Spinal cord (tissue), 10 donors: ENCODE results near the gene QPCTL. TPM values are rescaled to one million over a fixed set of nuclear protein-coding genes. Genes with fewer than 3 reads are reported as not detected.

Experiments
- DNase-seq, 6 donors: peaks; one replicate each; pipeline versions ENCODE4 v3.0.0 to v3.0.0-alpha.2; 2013 to 2015; ENCODE audit warnings: low spot score in 6 of 6, low read depth in 4 of 6
- H3K27ac ChIP-seq: one replicate; pipeline ENCODE4 v1.5.1; 2013; ENCODE audit warnings: low read depth, low read length, control low read depth
- H3K27me3 ChIP-seq: one replicate; pipeline ENCODE4 v1.6.1; 2013; ENCODE audit warnings: low read length; ENCODE audit not compliant: control insufficient read depth, insufficient read depth
- H3K36me3 ChIP-seq: one replicate; pipeline ENCODE4 v1.6.1; 2013; ENCODE audit warnings: low read length; ENCODE audit not compliant: control insufficient read depth, insufficient read depth
- H3K4me1 ChIP-seq: one replicate; pipeline ENCODE4 v1.6.1; 2013; ENCODE audit warnings: low read length; ENCODE audit not compliant: control insufficient read depth, insufficient read depth
- H3K4me3 ChIP-seq: one replicate; pipeline ENCODE4 v1.5.1; 2013; ENCODE audit warnings: low read depth, low read length, control low read depth
- H3K9me3 ChIP-seq: one replicate; pipeline ENCODE4 v1.6.1; 2013; ENCODE audit warnings: low read length; ENCODE audit not compliant: control insufficient read depth, insufficient read depth
- WGBS: methylation state at CpG from one replicate; pipeline ENCODE4 v1.1.5; 2013; ENCODE audit warnings: missing lambda C conversion rate; ENCODE audit not compliant: insufficient coverage; 5-methylcytosine and 5-hydroxymethylcytosine counted together
- long read RNA-seq, 4 donors: transcript quantifications; one replicate each; lab custom pipeline, GENCODE V29; 2026
- polyA plus RNA-seq, 2 donors: library from polyadenylated mRNA; unstranded; fragments of 120-200 nt; gene quantifications; one replicate each; pipeline ENCODE4 v1.2.1, GENCODE V29; 2013; ENCODE audit not compliant: insufficient read length in 2 of 2
- total RNA-seq, 2 donors: library from RNA; depleted of rRNA in 1 of 2; stranded (reverse); fragments of 120-200 nt in 1 of 2; fragments of >200 nt in 1 of 2; gene quantifications; one replicate each; pipeline versions ENCODE4 v1.2.3 to v1.2.4, GENCODE V29; 2013 to 2014
- donor health status: healthy.

QPCTL gene
- total RNA-seq, result 1 to 10 TPM; 4.3 to 5.2 TPM
- polyA plus RNA-seq, result 10 to 100 TPM; 11.6 to 16.8 TPM
- long read RNA-seq, donor 1, result 0 reads
- long read RNA-seq, donor 2, result 0 reads
- long read RNA-seq, donor 3, result 0 reads
- long read RNA-seq, donor 4, partial matches to known transcripts, result 0 of 1 reads
- long read RNA-seq, donor 4, other reads (novel, unspliced or antisense), result 0 of 1 reads

DNA sequence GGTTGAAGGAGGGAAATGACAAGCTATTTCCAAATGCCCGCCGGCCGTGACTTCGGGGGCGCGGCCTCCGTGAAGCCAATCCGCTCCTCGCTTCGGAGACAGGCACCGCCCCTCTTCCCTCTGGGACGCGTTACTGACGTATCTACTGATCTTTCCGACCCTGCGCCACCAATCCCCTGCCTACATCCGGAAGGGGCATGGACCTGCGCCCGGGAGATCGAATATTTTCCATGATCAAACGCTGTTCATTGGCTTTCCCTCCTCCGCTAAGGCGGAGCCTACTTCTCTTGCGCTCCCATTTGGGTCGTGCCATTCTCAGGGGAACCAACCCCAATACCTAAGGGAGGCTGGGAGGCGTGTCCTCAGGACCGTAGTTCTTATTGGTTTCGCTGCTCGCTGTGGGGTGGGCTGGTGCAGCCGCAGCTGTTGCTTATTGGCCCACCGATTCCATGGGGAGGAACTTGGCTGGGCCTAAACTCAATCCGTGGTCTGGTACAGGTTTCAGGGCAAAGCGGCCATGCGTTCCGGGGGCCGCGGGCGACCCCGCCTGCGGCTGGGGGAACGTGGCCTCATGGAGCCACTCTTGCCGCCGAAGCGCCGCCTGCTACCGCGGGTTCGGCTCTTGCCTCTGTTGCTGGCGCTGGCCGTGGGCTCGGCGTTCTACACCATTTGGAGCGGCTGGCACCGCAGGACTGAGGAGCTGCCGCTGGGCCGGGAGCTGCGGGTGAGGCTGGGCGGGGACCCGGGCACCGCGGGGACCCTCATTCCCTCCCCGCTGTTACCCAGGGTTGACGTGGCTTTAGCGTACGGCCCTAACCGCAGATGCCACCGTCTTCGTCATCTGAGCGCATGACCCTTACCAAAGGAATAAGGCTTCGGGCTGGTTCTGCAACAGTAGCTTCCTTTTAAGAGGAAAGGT, at the start of gene QPCTL:
QPCTL (plus strand) TSS at position 480 of the 919 bp plus-strand sequence; CDS start at position 518, 38 bp downstream.
- peaks cover 18% of the 10 kb centered on the region for H3K4me1 ChIP-seq
- no peaks in the 10 kb centered on the region for H3K9me3 ChIP-seq
- no peaks in the 10 kb centered on the region for H3K27me3 ChIP-seq
- H3K4me3 ChIP-seq, result peak within 1 kb of the TSS; percentile 69
- WGBS, result under 1% methylated on average over 68 of the region's 70 CpGs
- DNase-seq, result peak; percentile 97 to 100 (median 99)
- H3K36me3 ChIP-seq, result peaks cover 39% of the 10 kb centered on the region
- peak within 1 kb of the TSS; percentile 98 for H3K27ac ChIP-seq

DNA sequence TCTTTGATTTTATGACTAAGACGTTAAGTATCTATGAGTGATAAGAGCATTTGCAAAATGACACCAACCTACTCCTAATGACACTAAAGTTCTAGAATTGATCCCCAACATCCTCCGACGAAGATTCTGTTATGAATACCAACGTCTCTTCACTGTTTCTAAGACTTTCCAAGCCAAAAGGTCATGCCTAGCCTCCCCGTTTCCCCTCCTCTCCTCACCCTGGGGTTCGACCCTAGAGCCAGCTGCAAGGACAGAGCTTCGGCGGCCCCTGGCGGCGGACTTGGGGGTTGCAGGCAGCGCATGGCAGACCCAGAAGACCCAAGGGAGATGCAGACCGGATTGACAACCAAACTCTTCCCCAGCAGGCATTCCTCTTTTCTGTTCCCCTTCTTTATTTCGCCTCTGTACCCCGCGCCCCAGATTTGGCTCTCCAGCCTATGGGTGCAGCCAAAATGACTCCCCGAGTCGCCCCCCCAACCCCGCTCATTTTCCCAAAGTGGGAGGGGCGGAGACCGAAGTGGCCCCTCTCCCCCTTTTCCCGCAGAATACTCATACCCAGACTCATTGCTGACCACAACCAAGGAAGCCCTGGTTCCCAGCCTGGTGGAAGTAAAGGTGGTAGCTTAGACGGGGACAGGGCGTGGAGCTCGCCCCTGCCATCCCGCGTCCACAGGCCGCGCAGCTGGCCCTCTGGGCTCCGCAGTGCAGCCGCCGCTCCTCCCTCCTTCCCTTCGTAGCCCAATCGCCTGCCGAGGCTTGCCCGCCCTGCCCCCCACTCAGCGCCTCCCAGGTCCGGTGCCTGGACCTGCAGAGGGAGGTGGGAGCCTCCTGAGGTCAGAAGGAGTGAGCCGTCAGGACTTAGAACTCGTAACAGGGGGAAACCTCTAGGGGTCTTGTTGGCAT, 49.2 kb upstream of the QPCTL start:
- H3K36me3 ChIP-seq, result peaks cover 32% of the 10 kb centered on the region
- no peak overlapping the region for H3K27ac ChIP-seq
- H3K27me3 ChIP-seq, result peaks cover 2% of the 10 kb centered on the region
- 2% methylated on average over 30 of the region's 39 CpGs for WGBS
- H3K4me3 ChIP-seq, result peak overlapping the region; percentile 32
- peaks cover 63% of the 10 kb centered on the region for H3K4me1 ChIP-seq
- peak; percentile 51 to 95 (median 73) for DNase-seq
- no peaks in the 10 kb centered on the region for H3K9me3 ChIP-seq

DNA sequence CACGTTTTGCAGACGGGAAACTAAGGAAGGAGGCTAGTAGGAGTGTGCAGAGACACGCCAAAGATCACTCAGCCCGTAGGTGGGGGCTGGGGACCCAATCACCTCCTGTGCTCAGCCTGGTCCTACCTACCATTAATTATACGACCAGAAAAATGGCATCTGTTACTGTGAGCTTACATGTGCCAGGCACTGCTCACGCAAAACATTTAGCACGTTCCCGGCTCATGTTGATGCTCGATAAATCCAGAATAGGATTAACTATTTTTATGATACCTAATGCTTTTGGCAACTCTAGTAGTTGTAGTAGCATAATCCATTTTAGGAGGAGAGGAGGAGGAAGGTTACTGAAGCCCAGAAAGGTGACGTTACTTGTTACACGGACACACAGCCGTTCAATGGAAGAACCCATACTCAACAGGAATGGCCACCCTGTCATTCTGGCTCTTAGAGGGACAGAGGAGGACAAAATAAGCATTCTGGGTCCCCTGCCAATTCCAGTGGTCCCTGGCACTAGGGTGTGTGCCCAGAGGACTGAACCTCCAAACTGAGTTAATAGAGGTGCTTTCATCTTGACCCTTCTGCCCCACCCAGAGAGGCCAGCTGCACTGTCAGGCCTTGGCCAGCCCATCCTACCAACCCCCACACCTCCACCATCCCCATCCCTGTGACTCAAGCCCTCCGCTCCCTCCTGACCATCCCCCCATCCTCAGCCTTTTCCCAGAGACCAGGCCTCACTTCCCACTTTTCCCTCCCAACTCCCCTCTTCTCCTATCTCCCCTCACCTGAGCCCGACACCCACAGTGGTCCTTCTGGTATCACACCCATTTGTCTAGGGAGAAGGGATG, 48.3 kb upstream of the QPCTL start:
- no peaks in the 10 kb centered on the region for H3K9me3 ChIP-seq
- peak in 1 of 6 donors; percentile 6 for DNase-seq
- H3K27me3 ChIP-seq, result peaks cover 2% of the 10 kb centered on the region
- peaks cover 55% of the 10 kb centered on the region for H3K4me1 ChIP-seq
- 21% methylated on average over 6 of the region's 14 CpGs for WGBS
- H3K4me3 ChIP-seq, result peak overlapping the region; percentile 45
- H3K27ac ChIP-seq, result peak overlapping the region; percentile 69
- H3K36me3 ChIP-seq, result peaks cover 28% of the 10 kb centered on the region

DNA sequence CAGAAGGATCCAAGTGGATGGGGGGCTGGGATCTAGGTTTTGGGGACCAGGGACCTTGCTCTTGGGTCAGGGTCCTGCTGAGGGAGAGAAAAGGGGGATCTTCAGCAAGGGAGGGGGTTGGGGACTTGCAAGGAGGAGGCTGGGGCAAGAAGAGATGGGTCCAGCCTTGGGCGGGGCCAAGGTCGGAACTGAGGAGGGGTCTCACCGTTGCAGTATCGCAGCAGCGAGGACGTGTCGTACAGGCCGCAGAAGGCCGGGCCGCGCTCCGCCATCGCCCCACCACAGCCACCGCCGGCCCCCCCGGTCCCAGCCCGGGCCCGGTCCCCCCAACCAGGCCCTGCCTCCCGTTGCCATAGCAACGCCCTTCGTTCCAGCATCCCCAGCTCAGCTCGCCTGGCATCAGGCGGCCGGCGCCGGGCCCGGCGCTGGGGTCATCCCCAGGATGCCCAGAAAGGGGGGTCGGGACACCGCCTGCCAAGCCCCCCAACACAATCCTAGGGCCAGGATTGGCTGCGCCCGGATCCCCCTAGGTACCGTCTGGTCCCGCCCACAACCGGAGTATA, 47.3 kb upstream of the QPCTL start:
- Histone ChIP-seq H3K9me3 (no peaks in the 10 kb centered on the region), H3K4me3 (peak overlapping the region; percentile 45), H3K27me3 (peaks cover 2% of the 10 kb centered on the region), H3K36me3 (peaks cover 19% of the 10 kb centered on the region), H3K27ac (peak overlapping the region; percentile 69), H3K4me1 (peaks cover 54% of the 10 kb centered on the region)
- 1% methylated on average over 32 of the region's 35 CpGs for WGBS
- no peak for DNase-seq

DNA sequence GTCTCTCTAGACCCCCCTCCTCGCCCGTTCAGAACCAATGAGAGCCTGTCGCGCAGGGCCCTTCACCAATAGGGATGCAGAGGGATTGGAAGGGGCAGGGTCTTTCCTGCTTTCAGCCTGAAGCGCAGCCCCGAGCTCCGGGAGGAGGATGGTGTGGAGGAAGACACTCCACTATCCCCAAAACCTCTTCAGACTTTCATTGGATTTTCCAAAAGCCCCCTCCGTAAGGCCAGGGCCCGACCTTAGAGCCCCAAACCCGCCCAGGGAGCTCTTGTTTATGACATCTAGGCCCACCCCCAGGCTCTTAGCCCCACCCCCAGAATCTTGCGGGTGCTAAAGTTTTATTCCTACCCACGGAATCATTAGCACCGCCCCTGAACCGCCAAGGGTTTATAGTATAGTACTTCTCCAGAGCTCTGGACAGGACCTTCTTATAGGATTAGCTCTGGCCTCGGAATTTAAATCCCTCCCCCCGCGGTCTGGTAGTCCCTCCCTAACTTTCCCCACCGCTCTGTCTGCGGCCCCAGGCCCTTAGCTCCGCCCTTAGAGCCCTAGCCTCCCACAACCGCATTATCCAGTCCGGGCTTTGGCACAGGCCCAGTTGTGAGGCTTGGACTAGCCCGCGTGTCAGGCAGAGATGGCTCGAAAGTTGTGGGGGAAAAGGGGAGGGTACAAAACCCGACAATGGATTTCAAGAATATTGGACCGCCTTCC, 46.7 kb upstream of the QPCTL start:
- peaks cover 13% of the 10 kb centered on the region for H3K36me3 ChIP-seq
- H3K9me3 ChIP-seq, result no peaks in the 10 kb centered on the region
- WGBS, result 0% methylated on average over 12 of the region's 27 CpGs
- H3K27me3 ChIP-seq, result peaks cover 2% of the 10 kb centered on the region
- DNase-seq, result peak; percentile 84 to 99 (median 92)
- H3K27ac ChIP-seq, result peak overlapping the region; percentile 69
- peaks cover 54% of the 10 kb centered on the region for H3K4me1 ChIP-seq
- H3K4me3 ChIP-seq, result peak overlapping the region; percentile 45

DNA sequence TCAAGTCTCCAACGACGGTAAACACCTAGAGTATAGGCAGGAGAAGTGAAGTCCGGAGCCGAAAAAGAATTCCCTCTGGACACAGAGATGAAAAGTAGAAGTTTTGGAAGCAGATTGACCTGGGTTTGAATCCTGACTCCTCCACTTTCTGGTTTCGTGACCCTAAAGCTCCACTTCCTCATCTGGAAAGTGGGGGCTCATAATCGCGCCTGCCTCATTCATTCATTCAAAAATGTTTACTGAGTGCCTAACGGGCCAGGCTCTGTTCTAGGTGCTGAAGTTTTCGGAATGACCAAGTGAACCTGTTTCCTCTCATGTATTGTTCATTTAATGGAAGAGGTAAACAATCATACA, 46.1 kb upstream of the QPCTL start:
- no peaks in the 10 kb centered on the region for H3K9me3 ChIP-seq
- H3K27me3 ChIP-seq, result peaks cover 2% of the 10 kb centered on the region
- H3K4me1 ChIP-seq, result peaks cover 50% of the 10 kb centered on the region
- H3K36me3 ChIP-seq, result peaks cover 10% of the 10 kb centered on the region
- WGBS, result 29% methylated on average over 6 of the region's 9 CpGs
- H3K27ac ChIP-seq, result no peak overlapping the region
- no peak for DNase-seq
- H3K4me3 ChIP-seq, result peak overlapping the region; percentile 45

DNA sequence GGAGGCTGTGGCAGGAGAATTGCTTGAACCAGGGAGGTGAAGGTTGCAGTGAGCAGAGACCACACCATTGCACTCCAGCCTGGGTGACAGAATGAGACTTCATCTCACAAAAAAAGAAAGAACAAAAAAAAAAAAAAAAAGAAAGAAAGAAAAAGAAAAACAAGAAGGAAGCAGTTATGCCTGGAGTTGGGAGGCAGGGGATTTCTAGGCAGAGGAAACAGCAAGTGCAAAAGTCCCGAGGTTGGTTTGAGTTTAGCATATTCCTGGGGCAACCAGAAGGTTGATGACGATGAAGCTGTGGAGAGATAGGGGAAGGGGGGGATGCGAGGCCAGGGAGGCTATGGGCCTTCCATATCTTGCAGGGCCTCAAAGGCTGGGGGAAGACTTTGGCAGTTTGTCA, 41.7 kb upstream of the QPCTL start:
- H3K27ac ChIP-seq, result no peak overlapping the region
- WGBS, result 73% methylated on average over 2 of the region's 3 CpGs
- peaks cover 7% of the 10 kb centered on the region for H3K4me1 ChIP-seq
- H3K9me3 ChIP-seq, result no peaks in the 10 kb centered on the region
- no peaks in the 10 kb centered on the region for H3K27me3 ChIP-seq
- H3K4me3 ChIP-seq, result no peak overlapping the region
- no peak for DNase-seq
- no peaks in the 10 kb centered on the region for H3K36me3 ChIP-seq

DNA sequence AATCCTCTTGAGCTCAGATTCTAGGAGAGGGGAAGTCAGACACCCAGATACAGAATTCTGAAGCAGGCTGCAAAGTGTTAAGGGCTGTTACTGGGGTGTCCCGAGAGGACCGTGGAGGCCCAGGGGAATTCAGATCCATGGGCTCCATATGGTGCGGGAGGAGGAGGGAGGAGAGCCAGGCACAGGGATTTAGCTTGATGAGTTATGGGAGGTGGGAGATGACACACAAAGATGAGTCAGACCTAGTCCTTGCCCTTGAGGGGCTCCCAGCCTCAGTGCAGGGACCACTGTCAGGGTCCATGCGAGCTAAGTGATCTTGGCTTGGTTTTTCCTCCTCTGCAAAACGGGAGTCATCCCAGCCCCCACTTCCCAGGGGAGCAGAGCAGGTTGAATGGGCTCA, 38.8 kb upstream of the QPCTL start:
- no peak overlapping the region for H3K27ac ChIP-seq
- H3K36me3 ChIP-seq, result no peaks in the 10 kb centered on the region
- WGBS, result 68% methylated on average over 4 of the region's 5 CpGs
- H3K4me3 ChIP-seq, result no peak overlapping the region
- no peaks in the 10 kb centered on the region for H3K9me3 ChIP-seq
- peak in 1 of 6 donors; percentile 32 for DNase-seq
- H3K27me3 ChIP-seq, result no peaks in the 10 kb centered on the region
- H3K4me1 ChIP-seq, result peaks cover 5% of the 10 kb centered on the region
